Neural cell (in vitro differentiated cells): ENCODE measurements around the gene ZNF716. TPM values are rescaled to one million over a fixed set of nuclear protein-coding genes. Genes with fewer than 3 reads are reported as not detected.

ENCODE experiments used
- H2AFZ ChIP-seq: fragments of 200-600, 300-800 bp; sonication (generic), shearing (Covaris generic); 2 replicates; pipeline ENCODE4 v1.6.0; 2014; ENCODE audit warnings: low read depth, mild to moderate bottlenecking, antibody characterized with exemption, low read length, moderate library complexity
- H3F3A ChIP-seq: fragments of 200-600 bp; shearing (Covaris generic); 2 replicates; pipeline ENCODE4 v1.6.1; 2016; ENCODE audit warnings: mild to moderate bottlenecking, moderate library complexity, mixed read lengths, antibody characterized with exemption, low read length; ENCODE audit not compliant: insufficient read depth, poor library complexity, severe bottlenecking
- H3K27ac ChIP-seq: fragments of 200-600, 300-800 bp; sonication (generic), shearing (Covaris generic); 2 replicates; pipeline ENCODE4 v1.5.1; 2014; ENCODE audit warnings: mild to moderate bottlenecking, low read length, moderate library complexity
- H3K27me3 ChIP-seq: fragments of 300-800, 200-600 bp; sonication (generic), shearing (Covaris generic); 2 replicates; pipeline ENCODE4 v1.6.0; 2014; ENCODE audit warnings: mild to moderate bottlenecking, low read depth, low read length, moderate library complexity; ENCODE audit not compliant: insufficient read depth
- H3K36me3 ChIP-seq: fragments of 300-800, 200-600 bp; sonication (generic), shearing (Covaris generic); 2 replicates; pipeline ENCODE4 v1.5.1; 2014; ENCODE audit warnings: mild to moderate bottlenecking, antibody characterized with exemption, low read length, moderate library complexity; ENCODE audit not compliant: insufficient read depth
- H3K4me2 ChIP-seq: fragments of 300-800, 200-600 bp; sonication (generic), shearing (Covaris generic); 2 replicates; pipeline ENCODE4 v1.6.0; 2014; ENCODE audit warnings: mild to moderate bottlenecking, low read length
- H3K4me3 ChIP-seq: fragments of 300-800, 200-600 bp; sonication (generic), shearing (Covaris generic); 2 replicates; pipeline ENCODE4 v1.5.1; 2014; ENCODE audit warnings: mild to moderate bottlenecking, low read length, moderate library complexity
- H3K79me2 ChIP-seq: fragments of 200-600 bp; shearing (Covaris generic); replicated peaks from 2 replicates; pipeline ENCODE4 v1.6.0; 2014; ENCODE audit warnings: mild to moderate bottlenecking, low read length, moderate library complexity; ENCODE audit not compliant: insufficient read depth
- H3K9ac ChIP-seq: fragments of 300-800, 200-600 bp; sonication (generic), shearing (Covaris generic); 2 replicates; pipeline ENCODE4 v1.6.1; 2016; ENCODE audit warnings: mild to moderate bottlenecking, low read length, mixed read lengths
- H3K9me2 ChIP-seq: fragments of 200-600 bp; shearing (Covaris generic); 2 replicates; pipeline ENCODE4 v1.6.1; 2016; ENCODE audit warnings: mild to moderate bottlenecking, low read length, mixed read lengths; ENCODE audit not compliant: insufficient read depth
- H3K9me3 ChIP-seq: fragments of 200-600, 300-800 bp; sonication (generic), shearing (Covaris generic); 2 replicates; pipeline ENCODE4 v1.6.1; 2016; ENCODE audit warnings: mild to moderate bottlenecking, mixed run types, low read length, moderate library complexity, mixed read lengths
- H4K20me1 ChIP-seq: fragments of 200-600 bp; shearing (Covaris generic); 2 replicates; pipeline ENCODE4 v1.6.1; 2016; ENCODE audit warnings: mild to moderate bottlenecking, mixed run types; ENCODE audit not compliant: insufficient read depth
- EP300 ChIP-seq: fragments of 450-650 bp; conservative IDR thresholded peaks from 2 replicates; pipeline ENCODE4 v1.6.1; 2014; ENCODE audit warnings: antibody characterized with exemption, mild to moderate bottlenecking, moderate library complexity; ENCODE audit not compliant: poor library complexity, severe bottlenecking
- EZH2 ChIP-seq: fragments of 200-600, 300-800 bp; shearing (Covaris generic), sonication (generic); IDR thresholded peaks from 2 replicates; pipeline ENCODE4 v1.6.1; 2014; ENCODE audit warnings: antibody characterized with exemption, low read length, borderline replicate concordance, mild to moderate bottlenecking; ENCODE audit not compliant: insufficient read depth, poor library complexity, severe bottlenecking
- MXI1 ChIP-seq: fragments of 450-650 bp; conservative IDR thresholded peaks from 2 replicates; pipeline ENCODE4 v1.6.1; 2014; ENCODE audit warnings: antibody characterized with exemption, mild to moderate bottlenecking; ENCODE audit not compliant: poor library complexity, severe bottlenecking
- POLR2AphosphoS5 ChIP-seq: IDR thresholded peaks from 2 replicates; pipeline ENCODE4 v1.6.1; 2012
- RAD21 ChIP-seq: fragments of 450-650 bp; conservative IDR thresholded peaks from 2 replicates; pipeline ENCODE4 v1.6.1; 2014; ENCODE audit warnings: antibody characterized with exemption, mild to moderate bottlenecking, moderate library complexity
- SMC3 ChIP-seq: fragments of 450-650 bp; conservative IDR thresholded peaks from 2 replicates; pipeline ENCODE4 v1.6.1; 2014; ENCODE audit warnings: antibody characterized with exemption, mild to moderate bottlenecking, moderate library complexity; ENCODE audit not compliant: poor library complexity
- TAF1 ChIP-seq: IDR thresholded peaks from 2 replicates; pipeline ENCODE4 v1.6.1; 2012; ENCODE audit warnings: low read depth
- polyA plus RNA-seq: library from polyadenylated mRNA; depleted of rRNA; stranded (reverse); fragments of >200 nt; gene quantifications from 2 replicates; pipeline ENCODE4 v1.2.3, GENCODE V29; 2014
- TF ChIP-seq, protein P1 (sequence below): IDR thresholded peaks from 2 replicates; pipeline ENCODE4 v1.6.1; 2012; ENCODE audit warnings: borderline replicate concordance
- TF ChIP-seq, protein P2 (sequence below): fragments of 450-650 bp; IDR thresholded peaks from 2 replicates; pipeline ENCODE4 v1.5.1; 2014; ENCODE audit warnings: antibody characterized with exemption, mild to moderate bottlenecking, moderate library complexity; ENCODE audit not compliant: poor library complexity, severe bottlenecking

The ZNF716 gene
- polyA plus RNA-seq, 1 donor from 2014 or later = not detected

DNA sequence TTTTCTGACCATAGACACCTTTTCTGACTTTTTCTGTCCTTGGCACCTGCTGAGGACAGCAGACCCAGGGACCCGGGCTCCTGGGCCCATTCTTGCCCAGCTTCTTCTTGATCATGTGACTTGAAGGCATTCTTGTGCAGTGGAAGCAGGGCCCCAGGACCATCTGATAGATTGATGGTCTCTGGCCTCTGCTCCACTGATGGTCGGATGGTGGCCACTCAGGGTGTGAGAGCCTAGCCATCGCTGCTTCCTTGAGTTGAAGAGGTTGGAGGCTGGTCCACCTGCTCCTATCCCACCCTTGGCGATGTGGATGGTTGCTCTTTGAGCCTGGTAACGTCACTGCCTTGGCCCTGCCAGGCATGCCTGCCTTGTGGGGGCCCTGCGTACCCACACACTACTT lies 37.8 kb upstream of the ZNF716 start:
- Histone ChIP-seq H3K9me2 (no peaks in the 10 kb centered on the region), H3K9ac (no peak overlapping the region), H3K36me3 (no peaks in the 10 kb centered on the region), H3K27me3 (no peaks in the 10 kb centered on the region), H4K20me1 (no peaks in the 10 kb centered on the region), H3K9me3 (peaks cover 22% of the 10 kb centered on the region), H2AFZ (no peak overlapping the region), H3K4me3 (no peak overlapping the region), H3K4me2 (no peak overlapping the region), H3K79me2 (no peaks in the 10 kb centered on the region), H3F3A (no peaks in the 10 kb centered on the region), H3K27ac (no peak overlapping the region)
- TF ChIP-seq, protein P1, sequence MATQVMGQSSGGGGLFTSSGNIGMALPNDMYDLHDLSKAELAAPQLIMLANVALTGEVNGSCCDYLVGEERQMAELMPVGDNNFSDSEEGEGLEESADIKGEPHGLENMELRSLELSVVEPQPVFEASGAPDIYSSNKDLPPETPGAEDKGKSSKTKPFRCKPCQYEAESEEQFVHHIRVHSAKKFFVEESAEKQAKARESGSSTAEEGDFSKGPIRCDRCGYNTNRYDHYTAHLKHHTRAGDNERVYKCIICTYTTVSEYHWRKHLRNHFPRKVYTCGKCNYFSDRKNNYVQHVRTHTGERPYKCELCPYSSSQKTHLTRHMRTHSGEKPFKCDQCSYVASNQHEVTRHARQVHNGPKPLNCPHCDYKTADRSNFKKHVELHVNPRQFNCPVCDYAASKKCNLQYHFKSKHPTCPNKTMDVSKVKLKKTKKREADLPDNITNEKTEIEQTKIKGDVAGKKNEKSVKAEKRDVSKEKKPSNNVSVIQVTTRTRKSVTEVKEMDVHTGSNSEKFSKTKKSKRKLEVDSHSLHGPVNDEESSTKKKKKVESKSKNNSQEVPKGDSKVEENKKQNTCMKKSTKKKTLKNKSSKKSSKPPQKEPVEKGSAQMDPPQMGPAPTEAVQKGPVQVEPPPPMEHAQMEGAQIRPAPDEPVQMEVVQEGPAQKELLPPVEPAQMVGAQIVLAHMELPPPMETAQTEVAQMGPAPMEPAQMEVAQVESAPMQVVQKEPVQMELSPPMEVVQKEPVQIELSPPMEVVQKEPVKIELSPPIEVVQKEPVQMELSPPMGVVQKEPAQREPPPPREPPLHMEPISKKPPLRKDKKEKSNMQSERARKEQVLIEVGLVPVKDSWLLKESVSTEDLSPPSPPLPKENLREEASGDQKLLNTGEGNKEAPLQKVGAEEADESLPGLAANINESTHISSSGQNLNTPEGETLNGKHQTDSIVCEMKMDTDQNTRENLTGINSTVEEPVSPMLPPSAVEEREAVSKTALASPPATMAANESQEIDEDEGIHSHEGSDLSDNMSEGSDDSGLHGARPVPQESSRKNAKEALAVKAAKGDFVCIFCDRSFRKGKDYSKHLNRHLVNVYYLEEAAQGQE = no peak
- TF ChIP-seq MXI1 = no peak
- no peak for TF ChIP-seq SMC3
- no peak for TF ChIP-seq POLR2AphosphoS5
- no peak for TF ChIP-seq EZH2
- TF ChIP-seq, protein P2, sequence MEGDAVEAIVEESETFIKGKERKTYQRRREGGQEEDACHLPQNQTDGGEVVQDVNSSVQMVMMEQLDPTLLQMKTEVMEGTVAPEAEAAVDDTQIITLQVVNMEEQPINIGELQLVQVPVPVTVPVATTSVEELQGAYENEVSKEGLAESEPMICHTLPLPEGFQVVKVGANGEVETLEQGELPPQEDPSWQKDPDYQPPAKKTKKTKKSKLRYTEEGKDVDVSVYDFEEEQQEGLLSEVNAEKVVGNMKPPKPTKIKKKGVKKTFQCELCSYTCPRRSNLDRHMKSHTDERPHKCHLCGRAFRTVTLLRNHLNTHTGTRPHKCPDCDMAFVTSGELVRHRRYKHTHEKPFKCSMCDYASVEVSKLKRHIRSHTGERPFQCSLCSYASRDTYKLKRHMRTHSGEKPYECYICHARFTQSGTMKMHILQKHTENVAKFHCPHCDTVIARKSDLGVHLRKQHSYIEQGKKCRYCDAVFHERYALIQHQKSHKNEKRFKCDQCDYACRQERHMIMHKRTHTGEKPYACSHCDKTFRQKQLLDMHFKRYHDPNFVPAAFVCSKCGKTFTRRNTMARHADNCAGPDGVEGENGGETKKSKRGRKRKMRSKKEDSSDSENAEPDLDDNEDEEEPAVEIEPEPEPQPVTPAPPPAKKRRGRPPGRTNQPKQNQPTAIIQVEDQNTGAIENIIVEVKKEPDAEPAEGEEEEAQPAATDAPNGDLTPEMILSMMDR = no peak
- no peak for TF ChIP-seq EP300
- no peak for TF ChIP-seq TAF1

DNA sequence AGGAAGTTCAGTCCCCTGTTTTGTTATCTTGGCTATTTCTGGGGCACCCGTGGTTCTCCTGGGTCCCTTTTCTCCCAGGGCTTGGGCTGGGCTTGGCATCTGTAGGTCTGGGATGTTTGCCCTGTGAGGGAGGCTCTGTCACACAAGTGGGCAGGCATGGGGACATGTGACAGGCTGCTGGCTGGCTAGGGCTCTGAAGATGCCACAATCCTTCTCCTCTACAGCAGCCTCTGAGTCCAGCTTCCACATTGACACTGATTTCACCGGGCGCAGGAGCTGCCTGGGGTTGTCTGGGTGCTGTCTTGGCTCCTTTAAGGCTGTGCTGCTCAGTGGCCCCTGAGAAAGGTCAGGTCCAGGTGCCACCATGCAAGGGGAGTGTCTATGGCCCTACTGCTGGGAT lies 37.4 kb upstream of the ZNF716 start:
- H2AFZ ChIP-seq = no peak overlapping the region
- H3K79me2 ChIP-seq = no peaks in the 10 kb centered on the region
- no peaks in the 10 kb centered on the region for H3K27me3 ChIP-seq
- TF ChIP-seq RAD21 (no peak), MXI1 (no peak), EZH2 (no peak), POLR2AphosphoS5 (no peak), EP300 (no peak), TAF1 (no peak), SMC3 (no peak)
- TF ChIP-seq, protein P1 = no peak
- TF ChIP-seq, protein P2 = no peak
- no peak overlapping the region for H3K27ac ChIP-seq
- H3K4me3 ChIP-seq = no peak overlapping the region
- no peak overlapping the region for H3K9ac ChIP-seq
- H3K4me2 ChIP-seq = no peak overlapping the region
- H3K9me3 ChIP-seq = peaks cover 22% of the 10 kb centered on the region
- no peaks in the 10 kb centered on the region for H3F3A ChIP-seq
- H3K9me2 ChIP-seq = no peaks in the 10 kb centered on the region
- no peaks in the 10 kb centered on the region for H4K20me1 ChIP-seq
- H3K36me3 ChIP-seq = no peaks in the 10 kb centered on the region
